MCF 10A (cell line): ENCODE measurements around the gene ZBTB44. TPM values are rescaled to one million over a fixed set of nuclear protein-coding genes. Genes with fewer than 3 reads are reported as not detected.

Experiments
- BruUV-seq: library from RNA; stranded (reverse); fragments of 400-500 nt; replicated peaks from 2 replicates; lab custom pipeline; 2021; lab: Mats Ljungman, UMichigan
- CTCF ChIA-PET: fragments of 300-600 bp; sonication (Branson Sonifier 250); formaldehyde crosslinking; extraction: SDS; loops from one replicate; lab custom pipeline; 2021; ENCODE audit warnings: antibody characterized with exemption, inconsistent platforms; lab: Yijun Ruan, JAX
- POLR2A ChIA-PET: fragments of 300-600, 350-650 bp; sonication (Branson Sonifier 250); formaldehyde crosslinking; extraction: SDS; loops from one replicate; lab custom pipeline; 2020; ENCODE audit warnings: antibody characterized with exemption, inconsistent platforms; lab: Yijun Ruan, JAX
- DNase-seq: peaks from one replicate; pipeline ENCODE4 v3.0.0-alpha.2; 2018; ENCODE audit not compliant: unreplicated experiment
- H3K27ac Mint-ChIP-seq: one replicate; pipeline ENCODE4 v1.8.0; 2022; ENCODE audit warnings: mild to moderate bottlenecking, low read depth, mixed read lengths; ENCODE audit not compliant: unreplicated experiment
- H3K27me3 Mint-ChIP-seq: one replicate; pipeline ENCODE4 v1.8.0; 2022; ENCODE audit warnings: mixed read lengths; ENCODE audit not compliant: insufficient read depth, unreplicated experiment
- H3K36me3 Mint-ChIP-seq: one replicate; pipeline ENCODE4 v1.8.0; 2022; ENCODE audit warnings: mild to moderate bottlenecking, moderate library complexity, mixed read lengths; ENCODE audit not compliant: insufficient read depth, unreplicated experiment
- H3K4me1 Mint-ChIP-seq: one replicate; pipeline ENCODE4 v1.8.0; 2022; ENCODE audit warnings: mixed read lengths; ENCODE audit not compliant: insufficient read depth, unreplicated experiment
- H3K4me3 Mint-ChIP-seq: one replicate; pipeline ENCODE4 v1.8.0; 2022; ENCODE audit warnings: mild to moderate bottlenecking, moderate library complexity, mixed read lengths; ENCODE audit not compliant: unreplicated experiment
- H3K9me3 Mint-ChIP-seq: one replicate; pipeline ENCODE4 v1.8.0; 2022; ENCODE audit warnings: mixed read lengths; ENCODE audit not compliant: unreplicated experiment
- CTCF ChIP-seq: fragments of 200-600 bp; IDR thresholded peaks from one replicate; pipeline ENCODE4 v1.8.0; 2022; ENCODE audit warnings: antibody characterized with exemption, mild to moderate bottlenecking; ENCODE audit not compliant: unreplicated experiment
- intact Hi-C: fragments of 100-400 bp; cut with micrococcal nuclease; formaldehyde crosslinking; loops from 2 replicates; pipeline ENCODE4 v1.14.1; 2022
- total RNA-seq: library from RNA; stranded (reverse); gene quantifications from 2 replicates; pipeline ENCODE4 v1.2.3, GENCODE V29; 2022

Gene ZBTB44
- total RNA-seq, 1 experiment from 2014 or later = 28.5 TPM

GRCh38 chr11:130327716-130328115, 13.0 kb upstream of the ZBTB44 start:
- no peak for DNase-seq
- H3K36me3 Mint-ChIP-seq = no peaks in the 10 kb centered on the region
- intact Hi-C loops = no loop called here
- H3K27ac Mint-ChIP-seq = no peak overlapping the region
- no peaks in the 10 kb centered on the region for H3K27me3 Mint-ChIP-seq
- ChIA-PET CTCF (interaction anchor here (0.6 kb wide), 2 partner anchors 45 to 232 kb away, joined by 3 read pairs; no protein-coding TSS in a partner anchor), POLR2A (no interaction called here)
- no peaks in the 10 kb centered on the region for H3K4me1 Mint-ChIP-seq
- H3K4me3 Mint-ChIP-seq = no peak overlapping the region
- TF ChIP-seq CTCF = no peak
- BruUV-seq = no TSS peak
- H3K9me3 Mint-ChIP-seq = no peaks in the 10 kb centered on the region

- DNase-seq = no peak
- ChIA-PET CTCF (interaction anchor here (1.0 kb wide), 1 partner anchor 533 kb away, joined by 3 read pairs; no protein-coding TSS in a partner anchor), POLR2A (no interaction called here)
- intact Hi-C loops = no loop called here
- H3K9me3 Mint-ChIP-seq = peaks cover 13% of the 10 kb centered on the region
- no peaks in the 10 kb centered on the region for H3K27me3 Mint-ChIP-seq
- no TSS peak for BruUV-seq
- H3K4me1 Mint-ChIP-seq = no peaks in the 10 kb centered on the region
- H3K36me3 Mint-ChIP-seq = no peaks in the 10 kb centered on the region
- no peak for TF ChIP-seq CTCF
- no peak overlapping the region for H3K27ac Mint-ChIP-seq
- no peak overlapping the region for H3K4me3 Mint-ChIP-seq
Observed at GRCh38 chr11:130325691-130326090, 11.0 kb upstream of the ZBTB44 start.

GRCh38 chr11:130323452-130324450, 9.0 kb upstream of the ZBTB44 start:
- TF ChIP-seq CTCF = no peak
- Mint-ChIP-seq H3K4me3 (no peak overlapping the region), H3K27ac (no peak overlapping the region), H3K36me3 (no peaks in the 10 kb centered on the region), H3K4me1 (no peaks in the 10 kb centered on the region), H3K9me3 (peaks cover 13% of the 10 kb centered on the region), H3K27me3 (no peaks in the 10 kb centered on the region)
- ChIA-PET POLR2A (interaction anchor here (0.6 kb wide), 1 partner anchor 23 kb away, joined by 3 read pairs; no protein-coding TSS in a partner anchor), CTCF (interaction anchor here (0.5 to 1.8 kb wide), 4 partner anchors 14 to 417 kb away, joined by 3 to 4 read pairs (median 3); no protein-coding TSS in a partner anchor)
- DNase-seq = peak; percentile 35
- intact Hi-C loops = no loop called here
- no TSS peak for BruUV-seq

- no peaks in the 10 kb centered on the region for H3K4me1 Mint-ChIP-seq
- ChIA-PET CTCF (interaction anchor here (0.7 kb wide), 1 partner anchor 757 kb away, joined by 3 read pairs; no protein-coding TSS in a partner anchor), POLR2A (no interaction called here)
- H3K27me3 Mint-ChIP-seq = no peaks in the 10 kb centered on the region
- H3K27ac Mint-ChIP-seq = no peak overlapping the region
- peaks cover 6% of the 10 kb centered on the region for H3K36me3 Mint-ChIP-seq
- BruUV-seq = no TSS peak
- intact Hi-C loops = no loop called here
- peaks cover 13% of the 10 kb centered on the region for H3K9me3 Mint-ChIP-seq
- TF ChIP-seq CTCF = no peak
- DNase-seq = no peak
- H3K4me3 Mint-ChIP-seq = no peak overlapping the region
Observed at GRCh38 chr11:130322126-130322525, 7.4 kb upstream of the ZBTB44 start.
